ENCODE results near the gene FRYL. TPM values are rescaled to one million over a fixed set of nuclear protein-coding genes. Genes with fewer than 3 reads are reported as not detected.

FRYL gene
- total and polyA plus RNA-seq, 2 of the 8 experiments (the other 6 are each of a cell fraction or from before 2014, with no cell fraction given), result 8.0 to 36.5 TPM

DNA sequence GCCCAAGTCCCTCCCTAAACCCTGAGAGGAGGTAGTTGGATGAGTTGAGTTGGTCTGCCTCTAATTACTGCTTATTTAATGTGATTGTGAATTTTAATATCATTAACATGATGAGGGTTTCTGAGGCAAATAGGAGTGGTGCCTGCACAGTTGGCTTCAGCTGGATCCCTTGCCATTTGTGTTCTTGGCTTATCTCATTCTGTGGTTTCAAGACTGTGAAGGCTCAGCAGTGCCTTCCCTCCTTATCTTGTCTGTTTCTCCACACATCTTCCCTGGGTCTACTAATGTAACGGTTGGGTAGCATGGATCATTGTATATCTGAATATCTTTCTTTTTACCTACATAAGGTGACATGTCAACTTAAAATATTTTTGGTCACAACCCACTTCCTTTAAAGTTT is 298.5 kb downstream of the FRYL start (continued):
- no peak for TF ChIP-seq YY1 (IDR thresholded peaks at IDR 0.05; ENCODE audit: low read depth, low read length)
- no peak for TF ChIP-seq SP1 (IDR thresholded peaks at IDR 0.05; ENCODE audit: low read depth, low read length)
- no peak for TF ChIP-seq POU5F1 (IDR thresholded peaks at IDR 0.05; ENCODE audit: low read depth, low read length)
- no peak for TF ChIP-seq TCF12 (IDR thresholded peaks at IDR 0.05; ENCODE audit: low read depth, low read length)
- no peak for TF ChIP-seq NANOG (IDR thresholded peaks at IDR 0.05; ENCODE audit: insufficient read depth, low read depth, low read length, poor library complexity, severe bottlenecking)
- TF ChIP-seq TEAD4 (IDR thresholded peaks at IDR 0.05; ENCODE audit: low read depth, low read length), result no peak
- no peak for TF ChIP-seq SRF (IDR thresholded peaks at IDR 0.05; ENCODE audit: low read depth, low read length)

Data from H1 (cell line).